Uterus (tissue), 4 donors: Measurements from ENCODE around the gene CALCR. TPM values are rescaled to one million over a fixed set of nuclear protein-coding genes. Genes with fewer than 3 reads are reported as not detected.

Experiments used
- DNase-seq, 2 donors: peaks; one replicate each; pipeline ENCODE4 v3.0.0-alpha.2; 2019 to 2020
- H3K27ac ChIP-seq, 2 donors: fragments of 200-600 bp; sonication (generic); 1 replicate in 1 of 2; 2 replicates in 1 of 2; pipeline ENCODE4 v1.5.1; 2016 to 2018
- H3K27me3 ChIP-seq, 2 donors: fragments of 200-600 bp; sonication (generic); one replicate each; pipeline ENCODE4 v1.5.1; 2018 to 2019; ENCODE audit warnings: control low read depth in 1 of 2
- H3K36me3 ChIP-seq, 2 donors: fragments of 200-600 bp; sonication (generic); one replicate each; pipeline ENCODE4 v1.5.1; 2019; ENCODE audit warnings: control low read depth in 1 of 2
- H3K4me1 ChIP-seq, 2 donors: fragments of 200-600 bp; sonication (generic); one replicate each; pipeline ENCODE4 v1.5.1; 2018 to 2019; ENCODE audit warnings: control low read depth in 1 of 2
- H3K4me3 ChIP-seq, 2 donors: fragments of 200-600 bp; sonication (generic); 1 replicate in 1 of 2; 2 replicates in 1 of 2; pipeline ENCODE4 v1.5.1; 2018 to 2019; ENCODE audit warnings: mild to moderate bottlenecking in 1 of 2
- H3K9me3 ChIP-seq, 2 donors: fragments of 200-600 bp; sonication (generic); one replicate each; pipeline ENCODE4 v1.5.1; 2019; ENCODE audit warnings: control low read depth in 1 of 2
- POLR2A ChIP-seq, 2 donors: fragments of 450-650 bp; IDR thresholded peaks; one replicate each; pipeline ENCODE4 v1.6.1; 2016; ENCODE audit warnings: antibody characterized with exemption in 2 of 2, mild to moderate bottlenecking in 1 of 2, moderate library complexity in 1 of 2
- intact Hi-C: fragments of 100-400 bp; cut with DNase I; formaldehyde crosslinking; loops from one replicate; pipeline ENCODE4 v1.15.1; 2023; ENCODE audit warnings: low total_unique reads
- total RNA-seq, 4 donors: library from RNA; depleted of rRNA in 3 of 4; stranded (reverse); fragments of >200 nt in 3 of 4; gene quantifications; one replicate each; pipeline versions ENCODE4 v1.1.0 to v1.2.4, GENCODE V29; 2014 to 2023
- TF ChIP-seq, protein P1 (sequence below), 4 experiments: fragments of 200-600 bp in 2 of 4; fragments of 450-650 bp in 2 of 4; sonication (generic) in 2 of 4; IDR thresholded peaks; one replicate each; pipeline ENCODE4 v1.5.1; 2016 to 2019; ENCODE audit warnings: antibody characterized with exemption in 4 of 4, mild to moderate bottlenecking in 2 of 4, moderate library complexity in 1 of 4
- donor health status: DM: yes; HTN: yes; CAD: no.

CALCR gene
- total RNA-seq, 4 donors from 2014 or later, result 0.15 to 0.26 TPM; not detected in 2

DNA sequence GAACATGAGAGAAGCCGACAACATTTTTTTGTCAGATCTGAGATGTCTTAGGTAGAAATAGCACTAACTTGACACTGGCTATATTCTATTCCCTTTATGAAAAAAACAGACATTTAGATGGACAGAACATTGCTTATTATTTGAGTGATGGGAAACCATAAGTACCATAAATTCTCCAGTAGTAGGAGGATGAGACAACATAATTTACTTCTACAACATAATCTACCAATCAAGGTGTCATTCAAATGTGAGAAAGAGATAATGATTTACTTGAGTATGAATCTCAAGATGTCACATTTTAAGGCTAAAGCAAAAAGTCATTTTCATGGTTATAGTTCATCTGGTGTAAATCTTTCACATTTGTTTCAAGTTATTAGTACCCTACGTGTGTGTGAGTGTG is 110.8 kb downstream of the CALCR start:
- TF ChIP-seq POLR2A (IDR thresholded peaks at IDR 0.05), result no peak
- TF ChIP-seq, protein P1, sequence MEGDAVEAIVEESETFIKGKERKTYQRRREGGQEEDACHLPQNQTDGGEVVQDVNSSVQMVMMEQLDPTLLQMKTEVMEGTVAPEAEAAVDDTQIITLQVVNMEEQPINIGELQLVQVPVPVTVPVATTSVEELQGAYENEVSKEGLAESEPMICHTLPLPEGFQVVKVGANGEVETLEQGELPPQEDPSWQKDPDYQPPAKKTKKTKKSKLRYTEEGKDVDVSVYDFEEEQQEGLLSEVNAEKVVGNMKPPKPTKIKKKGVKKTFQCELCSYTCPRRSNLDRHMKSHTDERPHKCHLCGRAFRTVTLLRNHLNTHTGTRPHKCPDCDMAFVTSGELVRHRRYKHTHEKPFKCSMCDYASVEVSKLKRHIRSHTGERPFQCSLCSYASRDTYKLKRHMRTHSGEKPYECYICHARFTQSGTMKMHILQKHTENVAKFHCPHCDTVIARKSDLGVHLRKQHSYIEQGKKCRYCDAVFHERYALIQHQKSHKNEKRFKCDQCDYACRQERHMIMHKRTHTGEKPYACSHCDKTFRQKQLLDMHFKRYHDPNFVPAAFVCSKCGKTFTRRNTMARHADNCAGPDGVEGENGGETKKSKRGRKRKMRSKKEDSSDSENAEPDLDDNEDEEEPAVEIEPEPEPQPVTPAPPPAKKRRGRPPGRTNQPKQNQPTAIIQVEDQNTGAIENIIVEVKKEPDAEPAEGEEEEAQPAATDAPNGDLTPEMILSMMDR (IDR thresholded peaks at IDR 0.05), result no peak
- H3K9me3 ChIP-seq, result no peaks in the 10 kb centered on the region
- DNase-seq, result no peak

GRCh38 chr7:93461350-93461749 is 113.2 kb downstream of the CALCR start:
- TF ChIP-seq, protein P1 (IDR thresholded peaks at IDR 0.05), result no peak
- no peak for TF ChIP-seq POLR2A (IDR thresholded peaks at IDR 0.05)
- Histone ChIP-seq H3K27me3 (no peaks in the 10 kb centered on the region), H3K4me3 (no peak overlapping the region), H3K36me3 (no peaks in the 10 kb centered on the region), H3K27ac (no peak overlapping the region), H3K9me3 (no peaks in the 10 kb centered on the region), H3K4me1 (no peaks in the 10 kb centered on the region)
- intact Hi-C loops, result no loop called here
- no peak for DNase-seq

More for the DNA sequence above, 110.8 kb downstream of the CALCR start:
- Histone ChIP-seq H3K4me3 (no peak overlapping the region), H3K4me1 (no peaks in the 10 kb centered on the region), H3K36me3 (no peaks in the 10 kb centered on the region), H3K27ac (no peak overlapping the region), H3K27me3 (no peaks in the 10 kb centered on the region)
- intact Hi-C loops, result no loop called here

DNA sequence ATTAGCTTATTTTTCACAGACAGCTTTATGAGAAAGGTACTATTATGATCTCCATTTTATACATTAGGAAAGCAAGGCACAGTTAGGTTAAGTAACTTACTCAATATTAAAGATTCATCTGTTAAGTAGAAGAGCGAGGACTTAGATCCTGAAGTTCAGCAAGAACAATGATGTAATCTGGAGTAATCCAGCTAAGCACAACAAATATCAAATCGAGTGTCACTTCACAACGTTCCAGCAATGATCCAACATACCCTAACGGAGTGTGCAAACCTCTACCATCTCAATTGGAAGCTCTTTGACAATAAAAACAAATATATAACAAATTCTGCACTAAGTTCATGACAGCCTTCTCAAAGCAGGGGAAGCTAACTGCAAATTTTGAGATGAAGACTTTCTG is 121.3 kb downstream of the CALCR start:
- Histone ChIP-seq H3K9me3 (no peaks in the 10 kb centered on the region), H3K27ac (no peak overlapping the region), H3K4me1 (no peaks in the 10 kb centered on the region), H3K4me3 (no peak overlapping the region), H3K27me3 (no peaks in the 10 kb centered on the region), H3K36me3 (no peaks in the 10 kb centered on the region)
- no peak for DNase-seq
- TF ChIP-seq POLR2A (IDR thresholded peaks at IDR 0.05), result no peak
- TF ChIP-seq, protein P1 (IDR thresholded peaks at IDR 0.05), result no peak
- intact Hi-C loops, result no loop called here

GRCh38 chr7:93448176-93448575 is 126.3 kb downstream of the CALCR start:
- H3K27me3 ChIP-seq, result no peaks in the 10 kb centered on the region
- H3K27ac ChIP-seq, result no peak overlapping the region
- intact Hi-C loops, result no loop called here
- DNase-seq, result no peak
- no peak for TF ChIP-seq POLR2A (IDR thresholded peaks at IDR 0.05)
- TF ChIP-seq, protein P1 (IDR thresholded peaks at IDR 0.05), result no peak
- no peaks in the 10 kb centered on the region for H3K9me3 ChIP-seq
- H3K36me3 ChIP-seq, result no peaks in the 10 kb centered on the region
- no peak overlapping the region for H3K4me3 ChIP-seq
- H3K4me1 ChIP-seq, result no peaks in the 10 kb centered on the region

GRCh38 chr7:93447509-93447908 is 127.0 kb downstream of the CALCR start:
- TF ChIP-seq, protein P1 (IDR thresholded peaks at IDR 0.05), result no peak
- no peak for TF ChIP-seq POLR2A (IDR thresholded peaks at IDR 0.05)
- Histone ChIP-seq H3K9me3 (no peaks in the 10 kb centered on the region), H3K27me3 (no peaks in the 10 kb centered on the region), H3K4me3 (no peak overlapping the region), H3K27ac (no peak overlapping the region), H3K36me3 (no peaks in the 10 kb centered on the region), H3K4me1 (no peaks in the 10 kb centered on the region)
- DNase-seq, result no peak
- intact Hi-C loops, result no loop called here
